Putamen (tissue), 1 donor: Measurements from ENCODE around the gene TRAM2.
A peak's percentile ranks its signal among the peaks of the same experiment; 100 is the strongest.

ENCODE experiments used
- DNase-seq: peaks from one replicate; pipeline ENCODE4 v3.0.0-alpha.2; 2016; ENCODE audit warnings: low spot score

Gene TRAM2

DNA sequence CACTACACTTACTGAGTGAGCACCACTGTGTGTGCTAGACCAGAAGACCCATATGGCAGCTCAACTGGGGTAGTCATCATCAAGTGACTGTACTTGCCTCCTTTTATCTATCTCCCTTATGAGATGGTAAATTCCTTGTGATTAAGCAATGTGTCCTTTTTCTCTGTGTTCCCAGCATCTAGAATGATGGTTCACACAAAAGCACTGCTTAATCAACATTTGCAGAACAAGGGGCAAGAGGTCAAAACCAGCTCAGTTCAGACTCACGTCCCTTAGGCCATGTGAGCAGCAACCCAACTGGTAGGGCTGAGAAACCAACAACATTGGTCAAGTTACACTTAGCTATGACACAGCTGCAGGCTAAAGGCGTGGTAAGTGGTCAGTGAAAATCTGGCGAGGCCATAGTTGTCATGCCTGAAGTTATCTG is 10.0 kb downstream of the TRAM2 start:
- DNase-seq, result no peak

- DNase-seq, result no peak
These were observed 10.7 kb downstream of the TRAM2 start for GRCh38 chr6:52566201-52566600.

- DNase-seq, result no peak
These were observed 12.0 kb downstream of the TRAM2 start for GRCh38 chr6:52564856-52565255.

DNA sequence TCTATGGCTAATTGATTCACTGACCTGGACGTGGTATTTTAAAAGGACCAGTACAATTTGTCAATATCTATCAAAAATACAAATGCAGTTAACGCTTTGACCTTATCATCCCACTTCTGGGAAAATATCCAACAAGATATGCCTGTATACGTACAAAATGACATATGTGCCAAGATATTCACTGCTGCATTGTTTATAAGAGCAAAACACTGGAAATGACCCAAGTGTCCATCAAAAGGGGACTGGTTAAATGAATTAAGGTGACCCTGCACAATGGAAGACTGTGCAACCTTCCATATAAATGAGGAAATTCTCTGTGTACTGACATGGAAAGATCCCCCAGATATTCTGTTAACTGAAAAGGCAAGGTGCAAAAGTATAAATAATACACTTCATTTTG is 13.9 kb downstream of the TRAM2 start:
- no peak for DNase-seq

GRCh38 chr6:52560462-52560861 is 16.4 kb downstream of the TRAM2 start:
- no peak for DNase-seq

DNA sequence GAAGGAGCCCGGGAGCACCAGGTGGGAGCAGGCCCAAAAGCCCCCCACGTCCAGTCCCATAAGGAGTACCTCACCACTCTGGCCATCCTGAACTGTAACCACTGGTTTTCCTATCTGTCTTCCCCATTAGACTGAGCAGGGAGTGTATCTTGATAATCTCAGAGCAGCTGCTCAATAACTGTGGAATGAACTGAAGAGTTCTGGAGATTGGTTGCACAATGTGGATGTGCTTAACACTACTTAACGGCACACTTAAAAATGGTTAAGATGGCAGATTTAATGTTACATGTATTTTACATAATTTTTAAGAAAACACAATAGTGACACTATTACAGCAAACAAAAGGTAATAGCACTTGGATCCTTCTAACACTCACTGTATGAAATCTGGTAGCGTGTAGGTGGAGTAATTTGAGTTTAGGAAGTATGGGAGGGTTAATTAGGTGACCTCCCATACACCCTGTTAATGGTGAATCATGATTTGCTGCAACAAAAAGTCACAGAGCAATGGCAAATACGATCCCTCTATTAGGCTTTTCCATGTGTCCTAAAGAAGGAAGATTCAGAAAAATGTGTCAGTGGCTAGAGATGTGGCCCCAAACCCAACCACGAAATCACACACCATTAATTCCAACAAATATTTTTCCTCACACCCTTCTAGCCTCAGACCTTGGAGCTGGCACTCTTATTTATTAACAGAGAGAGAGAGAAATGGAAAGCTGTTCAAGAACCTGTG is 18.4 kb downstream of the TRAM2 start:
- DNase-seq, result no peak

GRCh38 chr6:52557389-52558265 is 19.2 kb downstream of the TRAM2 start:
- no peak for DNase-seq

- DNase-seq, result no peak
These were observed 21.2 kb downstream of the TRAM2 start for GRCh38 chr6:52555518-52556233.

DNA sequence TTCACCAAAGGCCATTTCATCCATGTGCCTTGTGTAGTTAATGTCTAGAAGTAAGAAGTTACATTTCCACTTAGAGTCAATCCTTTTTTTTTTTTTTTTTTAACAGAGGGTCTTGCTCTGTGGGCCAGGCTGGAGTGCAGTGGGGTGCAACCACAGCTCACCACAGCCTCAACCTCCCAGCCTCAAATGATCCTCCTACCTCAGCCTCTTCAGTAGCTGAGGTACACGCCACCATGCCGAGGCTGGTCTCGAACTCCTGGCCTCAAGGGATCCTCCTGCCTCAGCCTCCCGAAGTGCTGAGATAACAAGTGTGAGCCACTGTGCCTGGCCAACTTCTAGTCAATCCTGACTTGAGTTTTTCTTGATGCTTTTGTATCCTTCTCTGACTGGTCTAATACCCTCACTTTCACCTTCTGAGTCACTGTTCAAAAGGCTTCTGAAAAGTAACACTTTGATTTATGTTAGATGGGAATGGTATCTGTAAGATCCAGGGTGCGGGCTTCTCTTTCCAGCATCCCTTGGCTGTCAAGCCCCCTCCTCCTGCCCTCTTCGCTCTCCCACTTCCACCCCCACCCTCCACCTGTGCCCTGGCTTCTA is 22.1 kb downstream of the TRAM2 start:
- DNase-seq, result no peak

GRCh38 chr6:52553719-52554118 is 23.1 kb downstream of the TRAM2 start:
- DNase-seq, result no peak

GRCh38 chr6:52553158-52553557 is 23.7 kb downstream of the TRAM2 start:
- DNase-seq, result no peak

DNA sequence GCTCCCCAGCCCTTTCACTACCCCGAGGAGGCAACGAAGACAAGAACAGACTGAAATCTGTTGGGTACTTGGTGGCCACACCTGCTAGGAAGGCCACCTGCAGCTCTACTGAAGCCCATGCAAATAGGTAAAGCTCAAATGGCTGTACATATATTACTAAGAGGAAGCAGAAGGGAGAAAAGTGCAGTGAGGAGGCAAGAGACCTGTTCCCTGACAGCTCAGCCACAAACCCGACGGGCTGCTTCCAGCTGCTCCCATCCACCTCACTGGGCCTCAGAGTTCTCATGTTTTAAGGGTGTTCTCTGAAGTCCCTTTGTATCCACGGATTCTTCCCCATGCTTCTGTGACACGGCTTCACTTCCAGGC is 24.6 kb downstream of the TRAM2 start:
- DNase-seq, result no peak

- DNase-seq, result peak; percentile 15
These were observed 25.2 kb downstream of the TRAM2 start for GRCh38 chr6:52551483-52552277.

GRCh38 chr6:52550870-52551269 is 26.0 kb downstream of the TRAM2 start:
- no peak for DNase-seq

- DNase-seq, result no peak
These were observed 26.8 kb downstream of the TRAM2 start for GRCh38 chr6:52550014-52550575.

DNA sequence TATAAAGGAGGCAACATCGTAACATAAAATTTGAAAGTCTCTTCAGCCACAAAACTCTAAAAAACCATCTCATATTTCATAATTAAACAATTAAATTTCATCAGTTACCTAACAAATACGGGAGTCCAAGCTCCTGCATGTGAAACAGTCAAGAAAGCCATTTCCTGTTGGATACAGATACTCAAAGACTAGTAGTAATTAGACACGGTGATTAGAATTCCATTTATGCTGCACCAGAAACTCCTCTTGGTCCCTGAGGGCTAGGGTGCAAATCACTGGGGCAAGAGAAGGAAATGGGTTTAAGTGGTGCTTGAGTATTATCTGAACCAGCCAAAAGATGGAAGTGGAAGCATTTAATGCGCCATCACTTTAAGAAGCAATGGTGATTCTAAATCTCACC is 27.4 kb downstream of the TRAM2 start:
- no peak for DNase-seq

- no peak for DNase-seq
These were observed 27.9 kb downstream of the TRAM2 start for GRCh38 chr6:52548999-52549398.

- no peak for DNase-seq
These were observed 28.5 kb downstream of the TRAM2 start for GRCh38 chr6:52548353-52548713.

- DNase-seq, result no peak
These were observed 29.1 kb downstream of the TRAM2 start for GRCh38 chr6:52547647-52548352.

DNA sequence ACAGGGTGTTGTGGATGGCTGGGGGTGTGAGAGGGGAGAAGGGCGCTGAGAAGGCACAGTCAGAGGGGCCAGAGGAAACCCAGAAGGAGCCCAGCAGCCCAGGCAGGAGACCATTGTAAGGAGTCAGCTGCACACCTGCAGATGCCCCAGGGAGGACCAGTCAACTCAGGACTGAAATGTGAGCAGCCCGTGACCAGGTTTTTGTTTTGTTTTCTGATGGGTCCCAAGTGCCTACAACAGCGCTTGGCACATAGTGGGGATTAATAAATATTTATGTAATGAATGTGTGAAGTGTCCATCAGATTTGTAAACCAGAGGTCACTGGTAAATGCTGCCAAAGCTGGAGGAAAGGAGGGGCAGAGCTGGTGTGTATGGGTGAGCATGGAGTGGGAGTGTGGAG is 30.2 kb downstream of the TRAM2 start:
- no peak for DNase-seq

GRCh38 chr6:52546192-52546591 is 30.7 kb downstream of the TRAM2 start:
- DNase-seq, result no peak
